ENCODE results near the gene NRXN3. TPM values are rescaled to one million over a fixed set of nuclear protein-coding genes. Genes with fewer than 3 reads are reported as not detected.

NRXN3 gene
- total RNA-seq, 1 experiment from 2014 or later: not detected

GRCh38 chr14:78184157-78184556 is 14.0 kb downstream of the NRXN3 start:
- CTCF ChIA-PET: no interaction called here
- Histone ChIP-seq H2AFZ (ENCODE audit: low read depth, low read length, poor library complexity, severe bottlenecking) (no peak overlapping the region), H3K4me3 (replicated peaks in 1 of 2; ENCODE audit: low read depth in 1 of 2, low read length in 2 of 2) (no peak overlapping the region), H3K36me3 (ENCODE audit: control insufficient read depth in 1 of 2, insufficient read depth in 2 of 2, low read length in 2 of 2) (no peaks in the 10 kb centered on the region), H3K79me2 (ENCODE audit: insufficient read depth, low read length) (no peaks in the 10 kb centered on the region), H3K9ac (ENCODE audit: low read length) (no peak overlapping the region), H3K27me3 (ENCODE audit: insufficient read depth, low read length) (peaks cover 61% of the 10 kb centered on the region), H3K4me1 (ENCODE audit: control insufficient read depth in 1 of 2, insufficient read depth in 2 of 2, low read length in 2 of 2) (no peaks in the 10 kb centered on the region), H4K20me1 (ENCODE audit: insufficient read depth) (no peaks in the 10 kb centered on the region), H3K9me2 (ENCODE audit: insufficient read depth) (no peaks in the 10 kb centered on the region), H3K27ac (ENCODE audit: low read depth, low read length) (no peak overlapping the region), H3K4me2 (ENCODE audit: low read length) (no peak overlapping the region), H3K9me3 (ENCODE audit: control insufficient read depth in 1 of 2, insufficient read depth in 1 of 2, low read depth in 1 of 2, low read length in 2 of 2) (no peaks in the 10 kb centered on the region)
- intact Hi-C loops (cut with micrococcal nuclease): no loop called here
- ATAC-seq (no peak), DNase-seq (ENCODE audit: low read depth, low spot score) (no peak)
- no peak for TF ChIP-seq SIN3A (IDR thresholded peaks at IDR 0.05; ENCODE audit: low read depth)
- TF ChIP-seq CBX3 (IDR thresholded peaks at IDR 0.05; ENCODE audit: low read depth): no peak
- TF ChIP-seq ZNF274 (IDR thresholded peaks at IDR 0.05; ENCODE audit: low read depth, low read length): no peak
- TF ChIP-seq SP1 (IDR thresholded peaks at IDR 0.05; ENCODE audit: low read depth): no peak
- TF ChIP-seq EZH2 (IDR thresholded peaks at IDR 0.05): no peak
- TF ChIP-seq EZH2phosphoT487 (IDR thresholded peaks at IDR 0.05; ENCODE audit: borderline replicate concordance): no peak
- TF ChIP-seq ATF3 (IDR thresholded peaks at IDR 0.05): no peak
- TF ChIP-seq TCF7L2 (IDR thresholded peaks at IDR 0.05; ENCODE audit: borderline replicate concordance, extremely low read depth, insufficient read depth, insufficient read length): no peak
- no peak for TF ChIP-seq SRF (IDR thresholded peaks at IDR 0.05; ENCODE audit: low read depth)
- TF ChIP-seq YY1 (IDR thresholded peaks at IDR 0.05; ENCODE audit: extremely low read depth, insufficient replicate concordance, low read depth, low read length): no peak
- no peak for TF ChIP-seq CEBPB (IDR thresholded peaks at IDR 0.05; ENCODE audit: low read depth)
- TF ChIP-seq ZBTB33 (IDR thresholded peaks at IDR 0.05; ENCODE audit: extremely low read depth, insufficient replicate concordance, low read length): no peak
- TF ChIP-seq JUND (IDR thresholded peaks at IDR 0.05): no peak
- TF ChIP-seq CTCF (IDR thresholded peaks at IDR 0.05 in 2 of 3, conservative IDR thresholded peaks at IDR 0.05 in 1 of 3; ENCODE audit: borderline replicate concordance in 1 of 3, insufficient read depth in 1 of 3, low read depth in 2 of 3, low read length in 2 of 3): no peak
- TF ChIP-seq REST (IDR thresholded peaks at IDR 0.05; ENCODE audit: low read depth): no peak
- TF ChIP-seq POLR2A (IDR thresholded peaks at IDR 0.05; ENCODE audit: borderline replicate concordance, extremely low read depth, insufficient read depth, insufficient read length): no peak
- TF ChIP-seq FOSL1 (IDR thresholded peaks at IDR 0.05; ENCODE audit: low read depth): no peak
- no peak for TF ChIP-seq POLR2AphosphoS5 (IDR thresholded peaks at IDR 0.05; ENCODE audit: low read depth, low read length)
- no peak for TF ChIP-seq RAD21 (IDR thresholded peaks at IDR 0.05; ENCODE audit: low read depth)
- BruUV-seq (replicated peaks): no TSS peak
- RAD21 ChIA-PET (ENCODE audit: low non-redundant PET in 1 of 2, low total read pairs in 2 of 2, uncharacterized antibody in 2 of 2, unreplicated experiment in 2 of 2): no interaction called here
- POLR2A ChIA-PET: no interaction called here

Data from HCT116 (cell line).